ENCODE data around the gene FRMD4A. TPM values are rescaled to one million over a fixed set of nuclear protein-coding genes. Genes with fewer than 3 reads are reported as not detected.

FRMD4A gene
- total RNA-seq, 2 donors from 2014 or later, result 22.3 to 22.4 TPM

GRCh38 chr10:13674645-13675588, 655.8 kb downstream of the FRMD4A start:
- Mint-ChIP-seq H3K4me3 (no peak overlapping the region), H3K27ac (peak overlapping the region; percentile 48), H3K27me3 (ENCODE audit: insufficient read depth) (no peaks in the 10 kb centered on the region), H3K4me1 (peaks cover 29% of the 10 kb centered on the region), H3K9me3 (no peaks in the 10 kb centered on the region), H3K36me3 (ENCODE audit: low read depth) (peaks cover 10% of the 10 kb centered on the region)
- 92 to 93% methylated on average over 17 to 20 of the region's 20 CpGs for WGBS, 2 experiments (ENCODE audit: insufficient coverage in 1 of 2, insufficient read length in 1 of 2)
- Histone ChIP-seq H3K4me3 (ENCODE audit: low read length) (no peak overlapping the region), H3K36me3 (ENCODE audit: control insufficient read depth, insufficient read depth, low read length) (peaks cover 14% of the 10 kb centered on the region), H3K9ac (ENCODE audit: extremely low read depth, low read length, poor library complexity, severe bottlenecking) (no peak overlapping the region), H3K4me1 (ENCODE audit: control insufficient read depth, insufficient read depth, low read length) (peaks cover 14% of the 10 kb centered on the region), H3K27me3 (ENCODE audit: control insufficient read depth, insufficient read depth, low read length, poor library complexity, severe bottlenecking) (no peaks in the 10 kb centered on the region), H3K27ac (ENCODE audit: low read depth, low read length) (no peak overlapping the region), H3K9me3 (ENCODE audit: control insufficient read depth, low read length) (no peaks in the 10 kb centered on the region)
- peak; percentile 59 for DNase-seq
- TF ChIP-seq, protein P1, sequence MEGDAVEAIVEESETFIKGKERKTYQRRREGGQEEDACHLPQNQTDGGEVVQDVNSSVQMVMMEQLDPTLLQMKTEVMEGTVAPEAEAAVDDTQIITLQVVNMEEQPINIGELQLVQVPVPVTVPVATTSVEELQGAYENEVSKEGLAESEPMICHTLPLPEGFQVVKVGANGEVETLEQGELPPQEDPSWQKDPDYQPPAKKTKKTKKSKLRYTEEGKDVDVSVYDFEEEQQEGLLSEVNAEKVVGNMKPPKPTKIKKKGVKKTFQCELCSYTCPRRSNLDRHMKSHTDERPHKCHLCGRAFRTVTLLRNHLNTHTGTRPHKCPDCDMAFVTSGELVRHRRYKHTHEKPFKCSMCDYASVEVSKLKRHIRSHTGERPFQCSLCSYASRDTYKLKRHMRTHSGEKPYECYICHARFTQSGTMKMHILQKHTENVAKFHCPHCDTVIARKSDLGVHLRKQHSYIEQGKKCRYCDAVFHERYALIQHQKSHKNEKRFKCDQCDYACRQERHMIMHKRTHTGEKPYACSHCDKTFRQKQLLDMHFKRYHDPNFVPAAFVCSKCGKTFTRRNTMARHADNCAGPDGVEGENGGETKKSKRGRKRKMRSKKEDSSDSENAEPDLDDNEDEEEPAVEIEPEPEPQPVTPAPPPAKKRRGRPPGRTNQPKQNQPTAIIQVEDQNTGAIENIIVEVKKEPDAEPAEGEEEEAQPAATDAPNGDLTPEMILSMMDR (conservative IDR thresholded peaks at IDR 0.05), result no peak

- H3K27me3 ChIP-seq (ENCODE audit: control insufficient read depth, insufficient read depth, low read length, poor library complexity, severe bottlenecking), result no peaks in the 10 kb centered on the region
- 63 to 80% methylated on average over 2 to 8 of the region's 8 CpGs for WGBS, 2 experiments (ENCODE audit: insufficient coverage in 1 of 2, insufficient read length in 1 of 2)
- H3K27ac ChIP-seq (ENCODE audit: low read depth, low read length), result peak overlapping the region; percentile 71
- peak overlapping the region; percentile 8 for H3K4me3 Mint-ChIP-seq
- TF ChIP-seq, protein P1 (conservative IDR thresholded peaks at IDR 0.05), result no peak
- no peak overlapping the region for H3K9ac ChIP-seq (ENCODE audit: extremely low read depth, low read length, poor library complexity, severe bottlenecking)
- no peaks in the 10 kb centered on the region for H3K27me3 Mint-ChIP-seq (ENCODE audit: insufficient read depth)
- H3K36me3 Mint-ChIP-seq (ENCODE audit: low read depth), result peaks cover 23% of the 10 kb centered on the region
- H3K4me1 Mint-ChIP-seq, result peaks cover 37% of the 10 kb centered on the region
- H3K9me3 ChIP-seq (ENCODE audit: control insufficient read depth, low read length), result no peaks in the 10 kb centered on the region
- peaks cover 14% of the 10 kb centered on the region for H3K4me1 ChIP-seq (ENCODE audit: control insufficient read depth, insufficient read depth, low read length)
- DNase-seq, result no peak
- H3K9me3 Mint-ChIP-seq, result no peaks in the 10 kb centered on the region
- H3K36me3 ChIP-seq (ENCODE audit: control insufficient read depth, insufficient read depth, low read length), result peaks cover 17% of the 10 kb centered on the region
- H3K4me3 ChIP-seq (ENCODE audit: low read length), result no peak overlapping the region
- H3K27ac Mint-ChIP-seq, result peak overlapping the region; percentile 71
Measured at GRCh38 chr10:13673156-13673555, 657.6 kb downstream of the FRMD4A start.

GRCh38 chr10:13672548-13672947, 658.2 kb downstream of the FRMD4A start:
- Mint-ChIP-seq H3K4me3 (no peak overlapping the region), H3K27ac (peak overlapping the region; percentile 50), H3K27me3 (ENCODE audit: insufficient read depth) (no peaks in the 10 kb centered on the region), H3K4me1 (peaks cover 37% of the 10 kb centered on the region), H3K36me3 (ENCODE audit: low read depth) (peaks cover 29% of the 10 kb centered on the region), H3K9me3 (no peaks in the 10 kb centered on the region)
- no peak overlapping the region for H3K9ac ChIP-seq (ENCODE audit: extremely low read depth, low read length, poor library complexity, severe bottlenecking)
- no peak overlapping the region for H3K4me3 ChIP-seq (ENCODE audit: low read length)
- peaks cover 17% of the 10 kb centered on the region for H3K36me3 ChIP-seq (ENCODE audit: control insufficient read depth, insufficient read depth, low read length)
- H3K4me1 ChIP-seq (ENCODE audit: control insufficient read depth, insufficient read depth, low read length), result peaks cover 14% of the 10 kb centered on the region
- peak overlapping the region; percentile 71 for H3K27ac ChIP-seq (ENCODE audit: low read depth, low read length)
- 56 to 100% methylated on average over 1 to 7 of the region's 7 CpGs for WGBS, 2 experiments (ENCODE audit: insufficient coverage in 1 of 2, insufficient read length in 1 of 2)
- no peaks in the 10 kb centered on the region for H3K9me3 ChIP-seq (ENCODE audit: control insufficient read depth, low read length)
- TF ChIP-seq, protein P1 (conservative IDR thresholded peaks at IDR 0.05), result no peak
- peak; percentile 55 for DNase-seq
- H3K27me3 ChIP-seq (ENCODE audit: control insufficient read depth, insufficient read depth, low read length, poor library complexity, severe bottlenecking), result no peaks in the 10 kb centered on the region

All from endodermal cell (in vitro differentiated cells).